Stomach (tissue), 9 donors: ENCODE measurements around the gene OTOG. TPM values are rescaled to one million over a fixed set of nuclear protein-coding genes. Genes with fewer than 3 reads are reported as not detected.

Experiments used
- DNase-seq, 2 donors: peaks; one replicate each; pipeline versions ENCODE4 v3.0.0 to v3.0.0-alpha.2; 2013 to 2019
- H3K27ac ChIP-seq, 5 donors: fragments of 200-600 bp in 4 of 5; sonication (generic) in 4 of 5; one replicate each; pipeline ENCODE4 v1.5.1; 2013 to 2019; ENCODE audit warnings: mild to moderate bottlenecking in 1 of 5, moderate library complexity in 1 of 5
- H3K27me3 ChIP-seq, 3 donors: fragments of 200-600 bp; sonication (generic); one replicate each; pipeline ENCODE4 v1.5.1; 2017 to 2019; ENCODE audit warnings: mixed run types in 1 of 3
- H3K36me3 ChIP-seq, 4 donors: fragments of 200-600 bp; sonication (generic); 1 replicate in 3 of 4; 2 replicates in 1 of 4; pipeline ENCODE4 v1.5.1; 2016 to 2019
- H3K4me1 ChIP-seq, 4 donors: fragments of 200-600 bp; sonication (generic); one replicate each; pipeline ENCODE4 v1.5.1; 2016 to 2019
- H3K4me3 ChIP-seq, 4 donors: fragments of 200-600 bp; sonication (generic) in 3 of 4; one replicate each; pipeline ENCODE4 v1.5.1; 2016 to 2019; ENCODE audit warnings: mild to moderate bottlenecking in 1 of 4
- H3K9me3 ChIP-seq, 4 donors: fragments of 200-600 bp; sonication (generic); one replicate each; pipeline ENCODE4 v1.5.1; 2016 to 2019
- EP300 ChIP-seq: sonication (generic); formaldehyde crosslinking; IDR thresholded peaks from one replicate; pipeline ENCODE4 v1.6.1; 2017; ENCODE audit warnings: antibody characterized with exemption
- POLR2A ChIP-seq, 4 donors: fragments of 450-650 bp; IDR thresholded peaks; one replicate each; pipeline ENCODE4 v1.6.1; 2016; ENCODE audit warnings: antibody characterized with exemption in 4 of 4, control low read depth in 2 of 4, mild to moderate bottlenecking in 1 of 4, moderate library complexity in 1 of 4
- POLR2AphosphoS5 ChIP-seq, 3 donors: sonication (generic); formaldehyde crosslinking; IDR thresholded peaks; one replicate each; pipeline ENCODE4 v1.6.1; 2016; ENCODE audit warnings: antibody characterized with exemption in 3 of 3
- whole genome bisulfite sequencing, 5 donors: extraction: QIAGEN DNeasy Blood & Tissue Kit in 3 of 5; methylation state at CpG; one replicate each; pipeline versions ENCODE4 v1.1.5 to v1.1.7; 2013 to 2018; 5-methylcytosine and 5-hydroxymethylcytosine counted together
- intact Hi-C: fragments of 100-400 bp; cut with DNase I; formaldehyde crosslinking; loops from one replicate; pipeline ENCODE4 v1.15.1; 2023; ENCODE audit warnings: low total_unique reads
- polyA plus RNA-seq, 3 donors: library from polyadenylated mRNA; stranded (reverse); fragments of 200-250 nt; gene quantifications; one replicate each; pipeline ENCODE4 v1.2.3, GENCODE V29; 2013
- total RNA-seq, 5 donors: library from RNA; depleted of rRNA; stranded (reverse); fragments of >200 nt; gene quantifications; one replicate each; pipeline versions ENCODE4 v1.1.0 to v1.2.3, GENCODE V29; 2014 to 2016
- TF ChIP-seq, protein P1 (sequence below), 7 experiments: fragments of 450-650 bp in 4 of 7; fragments of 200-600 bp in 3 of 7; sonication (generic) in 3 of 7; IDR thresholded peaks; one replicate each; pipeline ENCODE4 v1.5.1; 2016 to 2019; ENCODE audit warnings: antibody characterized with exemption in 7 of 7, control low read depth in 2 of 7, mild to moderate bottlenecking in 1 of 7
- donor health status: healthy with polysubstance abuse.
- donor health status: Bipolar disorder and iron deficiency.
- donor health status: healthy.

Gene OTOG
- total and polyA plus RNA-seq, 8 donors = not detected

DNA sequence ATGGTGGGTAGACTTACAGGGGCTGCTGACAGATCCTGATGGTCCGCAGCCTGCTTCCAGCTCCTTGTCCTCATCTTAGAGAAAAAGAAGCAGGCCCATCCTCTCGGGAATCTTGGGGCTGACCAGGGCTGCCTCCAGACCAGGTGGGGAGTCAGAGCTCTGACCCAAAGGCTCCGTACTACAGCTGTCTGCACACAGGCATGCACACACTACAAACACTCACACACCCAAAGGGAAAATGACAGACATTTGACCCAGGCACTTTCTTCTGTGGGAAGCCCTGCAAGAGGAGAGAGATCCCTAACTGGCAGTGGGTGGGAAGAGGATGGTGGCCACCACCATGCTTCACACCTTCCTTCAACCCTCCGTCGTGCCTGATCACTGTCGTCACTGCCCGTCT lies 125.4 kb downstream of the OTOG start:
- 74 to 89% (median 83%) methylated on average over 7 of the region's 7 CpGs for WGBS, 5 donors

GRCh38 chr11:17673951-17674350 lies 126.9 kb downstream of the OTOG start:
- peaks cover 0 to 26% (median 21%) of the 10 kb centered on the region in 4 donors for H3K9me3 ChIP-seq
- WGBS, 5 donors = 81 to 94% (median 89%) methylated on average over 1 of the region's 1 CpG
- H3K36me3 ChIP-seq = no peaks in the 10 kb centered on the region
- no peak overlapping the region for H3K27ac ChIP-seq
- no peak for DNase-seq
- peaks cover 0 to 27% (median 0%) of the 10 kb centered on the region in 3 donors for H3K27me3 ChIP-seq
- no peaks in the 10 kb centered on the region for H3K4me1 ChIP-seq
- no peak overlapping the region for H3K4me3 ChIP-seq
- intact Hi-C loops = no loop called here
- TF ChIP-seq EP300 (no peak), POLR2A (IDR thresholded peaks at IDR 0.05) (no peak), POLR2AphosphoS5 (IDR thresholded peaks at IDR 0.05) (no peak)
- TF ChIP-seq, protein P1, sequence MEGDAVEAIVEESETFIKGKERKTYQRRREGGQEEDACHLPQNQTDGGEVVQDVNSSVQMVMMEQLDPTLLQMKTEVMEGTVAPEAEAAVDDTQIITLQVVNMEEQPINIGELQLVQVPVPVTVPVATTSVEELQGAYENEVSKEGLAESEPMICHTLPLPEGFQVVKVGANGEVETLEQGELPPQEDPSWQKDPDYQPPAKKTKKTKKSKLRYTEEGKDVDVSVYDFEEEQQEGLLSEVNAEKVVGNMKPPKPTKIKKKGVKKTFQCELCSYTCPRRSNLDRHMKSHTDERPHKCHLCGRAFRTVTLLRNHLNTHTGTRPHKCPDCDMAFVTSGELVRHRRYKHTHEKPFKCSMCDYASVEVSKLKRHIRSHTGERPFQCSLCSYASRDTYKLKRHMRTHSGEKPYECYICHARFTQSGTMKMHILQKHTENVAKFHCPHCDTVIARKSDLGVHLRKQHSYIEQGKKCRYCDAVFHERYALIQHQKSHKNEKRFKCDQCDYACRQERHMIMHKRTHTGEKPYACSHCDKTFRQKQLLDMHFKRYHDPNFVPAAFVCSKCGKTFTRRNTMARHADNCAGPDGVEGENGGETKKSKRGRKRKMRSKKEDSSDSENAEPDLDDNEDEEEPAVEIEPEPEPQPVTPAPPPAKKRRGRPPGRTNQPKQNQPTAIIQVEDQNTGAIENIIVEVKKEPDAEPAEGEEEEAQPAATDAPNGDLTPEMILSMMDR (IDR thresholded peaks at IDR 0.05) = no peak

More for the DNA sequence above, 125.4 kb downstream of the OTOG start:
- Histone ChIP-seq H3K27ac (no peak overlapping the region), H3K36me3 (no peaks in the 10 kb centered on the region), H3K4me1 (no peaks in the 10 kb centered on the region), H3K27me3 (peaks cover 0 to 21% (median 0%) of the 10 kb centered on the region in 3 donors), H3K9me3 (peaks cover 0 to 20% (median 15%) of the 10 kb centered on the region in 4 donors), H3K4me3 (no peak overlapping the region)
- intact Hi-C loops = no loop called here
- no peak for DNase-seq
- TF ChIP-seq POLR2A (IDR thresholded peaks at IDR 0.05) (no peak), EP300 (no peak), POLR2AphosphoS5 (IDR thresholded peaks at IDR 0.05) (no peak)
- TF ChIP-seq, protein P1 (IDR thresholded peaks at IDR 0.05) = no peak

GRCh38 chr11:17682848-17683247 lies 135.8 kb downstream of the OTOG start:
- H3K27ac ChIP-seq = no peak overlapping the region
- H3K4me1 ChIP-seq = no peaks in the 10 kb centered on the region
- no peak for TF ChIP-seq EP300
- no peak for TF ChIP-seq POLR2A (IDR thresholded peaks at IDR 0.05)
- no peak for TF ChIP-seq POLR2AphosphoS5 (IDR thresholded peaks at IDR 0.05)
- TF ChIP-seq, protein P1 (IDR thresholded peaks at IDR 0.05) = no peak
- H3K9me3 ChIP-seq = peaks cover 0 to 2% (median 2%) of the 10 kb centered on the region in 4 donors
- no peak for DNase-seq
- H3K36me3 ChIP-seq = no peaks in the 10 kb centered on the region
- peaks cover 0 to 33% (median 4%) of the 10 kb centered on the region in 3 donors for H3K27me3 ChIP-seq
- intact Hi-C loops = no loop called here
- H3K4me3 ChIP-seq = no peak overlapping the region

DNA sequence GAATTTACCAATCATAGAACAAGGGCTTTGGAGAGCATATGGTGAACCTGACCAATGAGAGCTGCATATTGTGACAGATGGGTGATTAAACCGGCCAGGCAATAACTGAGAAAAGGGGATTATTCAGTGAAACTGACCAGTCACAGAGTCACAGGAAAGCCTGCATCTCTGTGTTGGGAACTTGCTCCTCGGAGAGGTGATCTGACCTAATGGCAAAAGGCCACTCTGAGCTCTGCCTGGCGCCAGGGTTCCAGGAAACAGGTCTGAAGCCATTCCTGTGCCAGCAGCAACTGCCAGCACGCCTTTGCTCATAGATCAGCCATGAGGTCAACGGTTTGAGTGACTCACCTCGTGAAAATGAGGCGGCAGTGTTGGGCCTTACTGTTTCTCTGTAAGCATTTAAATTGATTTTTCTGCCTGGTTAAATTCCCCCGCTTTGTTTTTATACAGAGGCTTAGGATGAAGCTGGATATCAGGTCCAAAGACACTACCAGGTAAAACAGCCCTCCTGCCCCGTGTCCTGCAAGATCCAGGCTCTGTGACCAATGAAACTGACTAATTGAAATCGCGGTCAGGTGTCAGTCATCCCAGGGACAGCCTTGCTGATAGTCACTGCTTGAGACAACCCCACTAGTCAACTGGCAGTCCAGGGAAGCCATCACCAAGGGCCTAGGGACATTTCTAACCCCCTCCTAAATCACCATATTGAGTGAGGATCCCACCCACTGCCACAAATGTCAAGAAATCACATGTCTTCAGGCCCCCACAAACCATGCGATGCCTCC lies 136.5 kb downstream of the OTOG start:
- H3K27ac ChIP-seq = no peak overlapping the region
- 62 to 69% (median 65%) methylated on average over 11 to 12 of the region's 12 CpGs for WGBS, 5 donors
- intact Hi-C loops = no loop called here
- no peak overlapping the region for H3K4me3 ChIP-seq
- peaks cover 0 to 38% (median 4%) of the 10 kb centered on the region in 3 donors for H3K27me3 ChIP-seq
- no peak for TF ChIP-seq POLR2A (IDR thresholded peaks at IDR 0.05)
- TF ChIP-seq POLR2AphosphoS5 (IDR thresholded peaks at IDR 0.05) = no peak
- TF ChIP-seq EP300 = no peak
- TF ChIP-seq, protein P1 (IDR thresholded peaks at IDR 0.05) = no peak
- no peaks in the 10 kb centered on the region for H3K36me3 ChIP-seq
- no peaks in the 10 kb centered on the region for H3K9me3 ChIP-seq
- no peaks in the 10 kb centered on the region for H3K4me1 ChIP-seq
- no peak for DNase-seq
